T47D (cell line): Measurements from ENCODE around the gene PRG3.

Source experiments
- DNase-seq, 2 experiments: peaks; one replicate each; pipeline versions ENCODE4 v3.0.0 to v3.0.0-alpha.2; 2011 to 2012; ENCODE audit warnings: low read depth in 1 of 2, low spot score in 1 of 2
- JUND ChIP-seq: IDR thresholded peaks from 2 replicates; pipeline ENCODE4 v1.6.1; 2012; ENCODE audit warnings: low read depth
- in situ Hi-C: cut with HindIII; loops from 2 replicates; pipeline ENCODE4 v1.10.0; 2016; ENCODE audit warnings: low sequenced_read_pairs, low pct_unique_long_range_greater_than_20kb

Gene PRG3

GRCh38 chr11:57380975-57381374 is at the start of gene PRG3:
TSS of gene PRG3 (minus strand) at chr11:57381150. CDS start at chr11:57380708, 442 bp downstream.
- no peak for DNase-seq
- TF ChIP-seq JUND, result no peak
- in situ Hi-C loops, result no loop called here

- TF ChIP-seq JUND, result no peak
- in situ Hi-C loops, result no loop called here
- DNase-seq, result no peak
Observed at GRCh38 chr11:57429946-57430345, 49.0 kb upstream of the PRG3 start.

- TF ChIP-seq JUND, result no peak
- in situ Hi-C loops, result no loop called here
- no peak for DNase-seq
Observed at GRCh38 chr11:57428643-57429042, 47.7 kb upstream of the PRG3 start.

GRCh38 chr11:57427727-57428082 is 46.8 kb upstream of the PRG3 start:
- peak in 1 of 2 experiments; percentile 33 for DNase-seq
- TF ChIP-seq JUND, result no peak
- in situ Hi-C loops, result no loop called here

GRCh38 chr11:57426929-57427726 is 46.2 kb upstream of the PRG3 start, which contains the start of gene SLC43A3:
TSS of gene SLC43A3 (minus strand) at chr11:57427121. CDS start at chr11:57426172, 949 bp downstream.
- DNase-seq, result peak; percentile 21 to 91
- in situ Hi-C loops, result no loop called here
- TF ChIP-seq JUND, result no peak

- in situ Hi-C loops, result no loop called here
- no peak for TF ChIP-seq JUND
- DNase-seq, result peak in 1 of 2 experiments; percentile 23
Observed at GRCh38 chr11:57426439-57426928, 45.5 kb upstream of the PRG3 start.

- TF ChIP-seq JUND, result no peak
- in situ Hi-C loops, result no loop called here
- no peak for DNase-seq
Observed at GRCh38 chr11:57425565-57426438, 44.9 kb upstream of the PRG3 start.

GRCh38 chr11:57424792-57425564 is 44.0 kb upstream of the PRG3 start:
- DNase-seq, result peak in 1 of 2 experiments; percentile 23
- in situ Hi-C loops, result no loop called here
- no peak for TF ChIP-seq JUND

- no peak for TF ChIP-seq JUND
- in situ Hi-C loops, result no loop called here
- no peak for DNase-seq
Observed at GRCh38 chr11:57424137-57424791, 43.3 kb upstream of the PRG3 start.

- DNase-seq, result no peak
- in situ Hi-C loops, result no loop called here
Observed at GRCh38 chr11:57422669-57423068, 41.7 kb upstream of the PRG3 start.

GRCh38 chr11:57421805-57422204 is 40.9 kb upstream of the PRG3 start:
- TF ChIP-seq JUND, result no peak
- DNase-seq, result peak in 1 of 2 experiments; percentile 49
- in situ Hi-C loops, result no loop called here

More at GRCh38 chr11:57422669-57423068, 41.7 kb upstream of the PRG3 start:
- no peak for TF ChIP-seq JUND

- in situ Hi-C loops, result no loop called here
- no peak for TF ChIP-seq JUND
- no peak for DNase-seq
Observed at GRCh38 chr11:57421066-57421465, 40.1 kb upstream of the PRG3 start.
